HG03097 (cell line): ENCODE data around the gene TSSC4.

Experiments
- ATAC-seq: cut with Tn5 transposase; IDR thresholded peaks from one replicate; pipeline ENCODE4 v1.9.1; 2021; ENCODE audit not compliant: unreplicated experiment, low FRiP score

The TSSC4 gene

GRCh38 chr11:2415601-2416380 is 15.2 kb downstream of the TSSC4 start:
- ATAC-seq = no peak

- ATAC-seq = no peak
Observed at GRCh38 chr11:2416765-2417164, 16.2 kb downstream of the TSSC4 start.

GRCh38 chr11:2417856-2418692 is 17.5 kb downstream of the TSSC4 start:
- ATAC-seq = no peak

GRCh38 chr11:2418693-2419360 is 18.3 kb downstream of the TSSC4 start:
- no peak for ATAC-seq

- ATAC-seq = no peak
Observed at GRCh38 chr11:2419638-2420501, 19.3 kb downstream of the TSSC4 start.

GRCh38 chr11:2420502-2421225 is 20.1 kb downstream of the TSSC4 start:
- ATAC-seq = no peak

- ATAC-seq = no peak
Observed at GRCh38 chr11:2421226-2421994, 20.9 kb downstream of the TSSC4 start.

GRCh38 chr11:2421996-2422395 is 21.4 kb downstream of the TSSC4 start:
- ATAC-seq = no peak

- ATAC-seq = no peak
Observed at GRCh38 chr11:2422461-2423156, 22.1 kb downstream of the TSSC4 start.

GRCh38 chr11:2423157-2424025 is 22.8 kb downstream of the TSSC4 start:
- ATAC-seq = no peak

GRCh38 chr11:2424811-2425495 is 24.4 kb downstream of the TSSC4 start:
- ATAC-seq = no peak

GRCh38 chr11:2425506-2425905 is 25.0 kb downstream of the TSSC4 start:
- ATAC-seq = no peak

GRCh38 chr11:2426221-2426620 is 25.7 kb downstream of the TSSC4 start:
- ATAC-seq = no peak

- no peak for ATAC-seq
Observed at GRCh38 chr11:2426826-2427521, 26.4 kb downstream of the TSSC4 start.

GRCh38 chr11:2427721-2428321 is 27.3 kb downstream of the TSSC4 start:
- no peak for ATAC-seq

- ATAC-seq = no peak
Observed at GRCh38 chr11:2428322-2428795, 27.8 kb downstream of the TSSC4 start.
